HG03066 (cell line): Measurements from ENCODE around the gene SLAMF1.
"Not testable (repeated sequence)": the region's sequence is repeated elsewhere in the genome, so short reads cannot be mapped to it uniquely, and the experiment has no call there.

Experiments used
- ATAC-seq: cut with Tn5 transposase; IDR thresholded peaks from one replicate; pipeline ENCODE4 v1.9.1; 2021; ENCODE audit warnings: low read depth; ENCODE audit not compliant: unreplicated experiment

SLAMF1 gene

GRCh38 chr1:160640359-160641123 lies 6.3 kb downstream of the SLAMF1 start:
- no peak for ATAC-seq

- no peak for ATAC-seq
These were observed 7.2 kb downstream of the SLAMF1 start for GRCh38 chr1:160639652-160640051.

GRCh38 chr1:160638926-160639325 lies 7.9 kb downstream of the SLAMF1 start:
- ATAC-seq: no peak

GRCh38 chr1:160638540-160638857 lies 8.3 kb downstream of the SLAMF1 start:
- no peak for ATAC-seq

GRCh38 chr1:160637821-160638539 lies 8.9 kb downstream of the SLAMF1 start:
- no peak for ATAC-seq

- ATAC-seq: no peak
These were observed 9.8 kb downstream of the SLAMF1 start for GRCh38 chr1:160637065-160637464.

- no peak for ATAC-seq
These were observed 10.3 kb downstream of the SLAMF1 start for GRCh38 chr1:160636547-160636946.

- ATAC-seq: no peak
These were observed 10.8 kb downstream of the SLAMF1 start for GRCh38 chr1:160636076-160636475.

GRCh38 chr1:160634543-160635491 lies 12.0 kb downstream of the SLAMF1 start:
- no peak for ATAC-seq

GRCh38 chr1:160633330-160633903 lies 13.4 kb downstream of the SLAMF1 start:
- ATAC-seq: no peak

GRCh38 chr1:160631983-160632625 lies 14.7 kb downstream of the SLAMF1 start:
- ATAC-seq: no peak

- no peak for ATAC-seq
These were observed 16.1 kb downstream of the SLAMF1 start for GRCh38 chr1:160630523-160631451.

- ATAC-seq: no peak
These were observed 17.3 kb downstream of the SLAMF1 start for GRCh38 chr1:160629286-160630210.

GRCh38 chr1:160628799-160629263 lies 18.0 kb downstream of the SLAMF1 start:
- no peak for ATAC-seq

- ATAC-seq: not testable (repeated sequence)
These were observed 19.1 kb downstream of the SLAMF1 start for GRCh38 chr1:160627677-160628289.

GRCh38 chr1:160626509-160627342 lies 20.1 kb downstream of the SLAMF1 start:
- no peak for ATAC-seq
